Colonic mucosa (tissue), 4 donors: Measurements from ENCODE around the gene LDLRAD3. TPM values are rescaled to one million over a fixed set of nuclear protein-coding genes. Genes with fewer than 3 reads are reported as not detected.

Source experiments
- DNase-seq: peaks from one replicate; pipeline ENCODE4 v3.0.0-alpha.2; 2020
- H3K27ac ChIP-seq: fragments of 200-600 bp; one replicate; pipeline ENCODE4 v1.8.0; 2021
- H3K27me3 ChIP-seq: fragments of 200-600 bp; one replicate; pipeline ENCODE4 v1.8.0; 2021
- H3K36me3 ChIP-seq: fragments of 200-600 bp; one replicate; pipeline ENCODE4 v1.8.0; 2021
- H3K4me1 ChIP-seq: fragments of 200-600 bp; one replicate; pipeline ENCODE4 v1.8.0; 2021; ENCODE audit warnings: mild to moderate bottlenecking
- H3K4me3 ChIP-seq: fragments of 200-600 bp; one replicate; pipeline ENCODE4 v1.8.0; 2021
- H3K9ac ChIP-seq, 2 donors: one replicate each; pipeline ENCODE4 v1.7.0; 2013; ENCODE audit warnings: control low read depth in 2 of 2, low read depth in 2 of 2, low read length in 2 of 2
- H3K9me3 ChIP-seq: fragments of 200-600 bp; one replicate; pipeline ENCODE4 v1.8.0; 2021
- intact Hi-C: fragments of 100-400 bp; cut with DNase I; formaldehyde crosslinking; loops from one replicate; pipeline ENCODE4 v1.14.1; 2022
- total RNA-seq, 2 donors: library from RNA; stranded (reverse); fragmentation: NEBNext Ultra II Directional in 1 of 2; extraction: Animal tissue kit (Norgen Biotek cat#: 25700) in 1 of 2; gene quantifications; one replicate each; pipeline ENCODE4 v1.2.1, GENCODE V29; 2021
- TF ChIP-seq, protein P1 (sequence below): fragments of 200-600 bp; IDR thresholded peaks from one replicate; pipeline ENCODE4 v1.8.0; 2022; ENCODE audit warnings: antibody characterized with exemption, mild to moderate bottlenecking
- donor health status: healthy.
- donor health status: DM: no; HTN: no; CAD: no.
- donor health status: DM: no; HTN: no; CAD: no.

Gene LDLRAD3
- total RNA-seq, 2 donors from 2014 or later: 1.9 to 2.9 TPM

DNA sequence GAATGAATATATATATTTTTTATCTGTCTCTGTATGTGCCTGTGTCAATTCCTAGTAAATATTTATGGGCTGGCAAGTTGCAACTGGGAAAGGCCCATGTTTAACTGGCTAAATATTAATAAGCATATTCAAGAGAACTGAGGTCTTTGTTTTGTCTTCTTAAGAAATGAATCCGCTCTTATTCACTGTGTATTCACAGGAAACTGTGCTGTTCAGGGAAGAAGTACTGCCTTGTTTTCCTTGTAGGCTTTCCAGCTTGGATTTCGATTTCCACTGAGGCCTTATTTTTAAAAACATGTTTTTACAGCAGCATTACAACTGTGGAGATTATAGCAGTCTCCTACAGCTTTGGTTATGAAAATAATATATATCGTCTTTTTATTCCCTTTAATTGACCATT lies 64.7 kb downstream of the LDLRAD3 start:
- Histone ChIP-seq H3K9me3 (no peaks in the 10 kb centered on the region), H3K4me1 (no peaks in the 10 kb centered on the region), H3K36me3 (no peaks in the 10 kb centered on the region), H3K9ac (no peak overlapping the region), H3K4me3 (no peak overlapping the region), H3K27me3 (no peaks in the 10 kb centered on the region), H3K27ac (no peak overlapping the region)
- TF ChIP-seq, protein P1, sequence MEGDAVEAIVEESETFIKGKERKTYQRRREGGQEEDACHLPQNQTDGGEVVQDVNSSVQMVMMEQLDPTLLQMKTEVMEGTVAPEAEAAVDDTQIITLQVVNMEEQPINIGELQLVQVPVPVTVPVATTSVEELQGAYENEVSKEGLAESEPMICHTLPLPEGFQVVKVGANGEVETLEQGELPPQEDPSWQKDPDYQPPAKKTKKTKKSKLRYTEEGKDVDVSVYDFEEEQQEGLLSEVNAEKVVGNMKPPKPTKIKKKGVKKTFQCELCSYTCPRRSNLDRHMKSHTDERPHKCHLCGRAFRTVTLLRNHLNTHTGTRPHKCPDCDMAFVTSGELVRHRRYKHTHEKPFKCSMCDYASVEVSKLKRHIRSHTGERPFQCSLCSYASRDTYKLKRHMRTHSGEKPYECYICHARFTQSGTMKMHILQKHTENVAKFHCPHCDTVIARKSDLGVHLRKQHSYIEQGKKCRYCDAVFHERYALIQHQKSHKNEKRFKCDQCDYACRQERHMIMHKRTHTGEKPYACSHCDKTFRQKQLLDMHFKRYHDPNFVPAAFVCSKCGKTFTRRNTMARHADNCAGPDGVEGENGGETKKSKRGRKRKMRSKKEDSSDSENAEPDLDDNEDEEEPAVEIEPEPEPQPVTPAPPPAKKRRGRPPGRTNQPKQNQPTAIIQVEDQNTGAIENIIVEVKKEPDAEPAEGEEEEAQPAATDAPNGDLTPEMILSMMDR: no peak
- intact Hi-C loops: no loop called here
- no peak for DNase-seq

DNA sequence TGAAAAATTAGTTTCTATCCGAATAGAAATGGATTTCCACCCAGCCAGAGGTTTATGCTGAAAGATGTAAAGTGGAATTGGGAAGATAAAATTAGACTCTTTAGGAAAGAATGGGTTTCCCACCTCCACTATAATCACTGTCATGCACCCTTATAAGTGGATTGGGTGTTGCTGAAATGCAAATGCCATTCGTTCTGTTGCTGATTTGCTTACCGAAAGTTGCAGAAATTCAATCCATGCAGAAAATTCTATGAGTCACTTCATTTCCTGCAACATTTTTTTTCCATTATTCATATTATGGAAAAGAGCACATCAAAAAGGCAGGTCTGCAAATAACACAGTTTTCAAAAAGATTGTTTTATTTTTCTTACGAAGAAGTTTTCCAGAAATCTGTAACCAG lies 65.6 kb downstream of the LDLRAD3 start:
- H3K4me1 ChIP-seq: no peaks in the 10 kb centered on the region
- intact Hi-C loops: no loop called here
- no peak overlapping the region for H3K9ac ChIP-seq
- H3K27me3 ChIP-seq: no peaks in the 10 kb centered on the region
- TF ChIP-seq, protein P1: no peak
- DNase-seq: no peak
- H3K27ac ChIP-seq: no peak overlapping the region
- no peaks in the 10 kb centered on the region for H3K36me3 ChIP-seq
- no peak overlapping the region for H3K4me3 ChIP-seq
- H3K9me3 ChIP-seq: no peaks in the 10 kb centered on the region

DNA sequence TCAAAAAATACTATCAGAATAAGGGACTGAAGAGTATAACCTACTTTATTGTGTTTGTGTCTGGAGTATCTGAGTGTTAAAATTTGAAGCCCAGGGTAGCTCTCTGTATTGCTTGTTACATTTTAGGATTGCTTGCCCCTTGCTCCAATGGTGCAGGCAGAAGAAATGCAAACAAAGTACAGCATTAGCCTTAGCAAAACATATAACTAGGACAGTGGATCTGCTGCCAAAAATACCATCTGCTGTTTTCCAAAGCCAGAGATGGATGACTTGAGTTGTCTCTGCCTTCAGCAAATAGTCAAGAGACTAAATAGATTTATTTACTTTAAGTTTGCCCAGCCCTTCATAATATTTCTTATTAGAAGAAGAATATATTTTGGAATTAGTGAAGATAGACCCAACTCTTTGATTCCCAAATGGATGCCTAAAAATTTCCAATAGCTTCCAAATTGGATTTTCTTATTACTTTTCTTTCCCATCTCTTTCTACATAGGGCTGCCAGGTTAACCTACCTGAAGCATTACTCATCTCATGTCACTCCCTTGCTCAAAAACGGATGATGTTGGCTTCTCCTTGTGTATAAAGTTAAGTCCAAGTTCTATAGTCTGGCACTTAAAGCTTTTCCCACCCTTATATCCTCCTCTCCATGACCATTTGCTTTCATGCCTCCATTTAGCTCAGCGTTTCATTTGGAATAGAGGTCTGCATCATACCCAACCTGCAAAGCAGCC lies 66.3 kb downstream of the LDLRAD3 start:
- no peaks in the 10 kb centered on the region for H3K27me3 ChIP-seq
- no peaks in the 10 kb centered on the region for H3K4me1 ChIP-seq
- no peaks in the 10 kb centered on the region for H3K9me3 ChIP-seq
- no peak overlapping the region for H3K4me3 ChIP-seq
- DNase-seq: no peak
- intact Hi-C loops: no loop called here
- TF ChIP-seq, protein P1: no peak
- H3K9ac ChIP-seq: no peak overlapping the region
- no peak overlapping the region for H3K27ac ChIP-seq
- no peaks in the 10 kb centered on the region for H3K36me3 ChIP-seq

DNA sequence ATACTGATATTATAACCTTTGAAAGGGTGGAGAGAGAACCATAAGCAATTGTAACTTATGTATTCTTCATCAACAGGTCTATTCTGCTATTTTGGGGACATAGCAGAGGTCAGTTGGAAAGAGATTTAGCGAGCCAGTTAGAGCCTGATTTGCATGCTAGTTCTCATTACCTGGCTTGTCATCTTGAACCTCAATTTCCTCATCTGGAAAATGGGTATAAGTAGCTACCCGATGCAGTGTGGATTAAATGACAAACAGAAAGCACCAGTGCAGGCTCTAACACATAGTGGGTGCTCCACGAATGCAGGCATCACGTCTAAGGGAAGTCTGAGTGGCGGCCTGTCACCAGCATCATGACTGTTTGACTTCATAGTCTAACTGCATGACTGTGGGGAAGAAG lies 67.7 kb downstream of the LDLRAD3 start:
- Histone ChIP-seq H3K27ac (no peak overlapping the region), H3K36me3 (no peaks in the 10 kb centered on the region), H3K4me3 (no peak overlapping the region), H3K4me1 (no peaks in the 10 kb centered on the region), H3K9ac (no peak overlapping the region), H3K27me3 (no peaks in the 10 kb centered on the region), H3K9me3 (no peaks in the 10 kb centered on the region)
- TF ChIP-seq, protein P1: no peak
- DNase-seq: no peak
- intact Hi-C loops: no loop called here

DNA sequence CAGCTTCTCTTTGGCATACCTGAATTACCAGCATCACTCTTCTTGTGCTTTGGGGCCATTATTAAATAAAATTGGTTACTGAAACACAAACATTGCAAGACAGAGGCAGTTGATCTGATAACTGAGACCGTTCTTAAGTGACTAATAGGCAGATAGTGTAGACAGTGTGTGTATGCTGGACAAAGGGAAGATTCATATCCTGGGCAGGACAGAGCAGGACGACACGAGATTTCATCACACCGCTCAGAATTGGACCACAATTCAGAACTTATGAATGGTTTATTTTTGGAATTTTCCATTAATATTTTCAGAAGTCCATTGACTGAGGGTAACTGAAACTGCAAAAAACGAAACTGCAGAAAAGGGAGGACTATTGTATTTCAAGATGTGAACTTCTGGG lies 68.6 kb downstream of the LDLRAD3 start:
- TF ChIP-seq, protein P1: no peak
- Histone ChIP-seq H3K9me3 (no peaks in the 10 kb centered on the region), H3K4me1 (no peaks in the 10 kb centered on the region), H3K9ac (no peak overlapping the region), H3K27ac (no peak overlapping the region), H3K36me3 (no peaks in the 10 kb centered on the region), H3K4me3 (no peak overlapping the region), H3K27me3 (no peaks in the 10 kb centered on the region)
- no peak for DNase-seq
- intact Hi-C loops: no loop called here
